Measurements from ENCODE around the gene TMEM222.

Gene TMEM222

DNA sequence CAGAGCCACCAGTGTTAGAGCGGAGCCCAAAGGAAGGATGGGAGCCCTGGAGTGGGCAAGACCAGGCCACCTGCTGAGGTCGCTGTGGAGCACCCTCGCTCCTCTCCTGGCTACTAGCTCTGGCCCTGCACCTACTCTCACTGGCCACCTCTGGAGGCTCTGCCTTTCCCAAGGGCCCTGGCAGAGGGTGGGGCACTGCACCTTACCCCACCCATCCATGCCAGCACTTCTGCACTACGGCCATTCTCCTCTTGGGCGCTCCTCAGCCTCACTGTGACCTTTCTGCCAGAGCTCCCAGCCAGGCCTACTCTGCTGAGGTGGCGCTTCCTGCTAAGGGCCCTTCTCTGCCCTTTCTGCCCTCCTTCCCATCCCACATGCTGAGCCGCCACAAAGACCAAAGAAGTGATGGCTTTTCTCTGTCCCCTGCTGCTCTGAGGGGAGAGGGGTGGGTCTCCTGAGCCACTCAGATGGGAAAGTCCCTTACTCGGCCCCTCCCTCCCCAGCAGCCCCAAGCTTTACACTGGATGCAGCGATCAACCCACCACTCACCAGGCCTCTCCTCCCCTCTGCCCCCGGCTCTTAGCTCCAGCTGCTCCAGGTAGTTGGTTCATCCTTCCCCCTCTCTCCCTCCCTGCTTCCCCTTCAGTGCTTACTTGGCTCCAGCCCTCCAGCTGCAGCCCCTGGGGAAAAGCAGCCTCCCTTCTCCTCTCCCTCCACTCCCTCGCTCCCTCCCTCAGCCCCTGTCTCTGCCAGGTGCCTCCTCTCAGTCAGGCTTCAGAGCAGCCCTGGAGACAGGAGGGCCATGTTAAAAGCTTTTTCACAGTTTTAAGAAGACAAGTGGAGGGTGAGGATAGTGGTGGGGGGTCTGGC, 14.8 kb upstream of the TMEM222 start:
- no peak for DNase-seq (ENCODE audit: low read depth)

DNA sequence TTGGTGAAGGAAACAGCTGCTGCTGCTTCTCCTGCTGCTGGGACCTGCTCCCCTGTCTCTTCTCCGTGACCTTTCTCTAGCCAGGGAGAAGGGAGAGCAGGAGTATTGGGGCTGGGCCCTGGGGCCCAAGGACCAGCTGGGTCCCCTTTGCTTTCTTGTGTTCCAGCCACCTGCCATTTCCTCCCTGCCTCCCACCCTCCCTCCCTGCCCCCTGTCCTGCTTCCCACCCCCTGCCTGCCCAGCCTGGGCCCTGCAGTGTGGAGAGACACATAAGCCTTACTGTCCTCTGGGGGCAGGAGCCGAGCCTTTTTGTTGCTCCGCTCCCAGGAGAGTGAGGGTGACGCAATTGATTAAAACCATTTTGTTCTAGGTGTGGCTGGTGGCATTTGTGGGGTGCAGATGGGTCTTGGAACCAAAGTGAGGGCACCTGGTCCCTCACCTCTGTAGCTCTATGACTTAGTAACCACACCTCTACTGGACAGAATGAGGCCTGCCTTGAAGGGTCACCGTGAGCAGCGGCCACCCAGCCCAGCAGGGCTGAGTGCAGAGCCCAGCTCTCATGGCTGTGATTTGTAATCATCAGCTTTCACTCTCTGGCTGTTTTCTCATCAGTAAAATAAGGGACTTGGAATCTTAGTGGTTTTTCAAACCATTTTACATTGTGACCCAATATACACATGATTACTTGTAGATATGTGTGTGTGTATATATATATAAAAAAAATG, 13.9 kb upstream of the TMEM222 start:
- no peak for DNase-seq (ENCODE audit: low read depth)

DNA sequence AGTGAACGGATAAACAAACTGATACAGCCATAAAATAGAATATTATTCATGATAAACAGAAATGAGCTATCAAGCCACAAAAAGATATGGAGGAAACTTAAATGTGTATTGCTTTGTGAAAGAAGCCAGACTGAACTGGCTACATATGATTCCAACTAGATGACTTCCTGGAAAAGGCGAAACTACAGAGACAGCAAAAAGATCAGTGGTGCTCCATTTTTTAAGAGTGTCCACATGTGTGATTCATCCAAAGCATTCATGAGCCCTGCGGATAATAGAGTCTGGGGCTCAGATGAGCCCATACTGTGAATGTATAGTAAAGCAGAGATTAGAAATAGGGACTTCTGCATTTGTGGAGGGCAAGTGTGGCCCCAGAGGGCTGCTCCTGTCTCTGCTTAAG, 7.8 kb upstream of the TMEM222 start:
- DNase-seq (ENCODE audit: low read depth): no peak

DNA sequence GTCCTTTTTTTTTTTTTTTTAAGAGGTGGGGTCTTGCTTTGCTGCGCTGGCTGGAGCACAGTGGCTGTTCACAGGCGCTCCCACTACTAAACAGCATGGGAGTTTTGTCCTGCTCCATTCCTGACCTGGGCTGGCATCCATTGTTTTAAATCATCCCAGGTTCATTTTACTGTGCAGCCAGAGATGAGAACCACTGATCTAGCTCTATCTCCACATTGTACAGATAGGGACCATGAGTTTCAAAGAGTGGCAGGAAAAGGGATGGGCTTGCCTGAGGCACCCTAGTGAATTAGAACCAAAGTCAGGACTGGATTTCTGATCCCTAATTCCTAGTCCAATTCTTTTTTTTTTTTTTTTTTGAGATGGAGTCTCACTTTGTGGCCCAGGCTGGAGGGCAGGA, 7.2 kb upstream of the TMEM222 start:
- no peak for DNase-seq (ENCODE audit: low read depth)

DNA sequence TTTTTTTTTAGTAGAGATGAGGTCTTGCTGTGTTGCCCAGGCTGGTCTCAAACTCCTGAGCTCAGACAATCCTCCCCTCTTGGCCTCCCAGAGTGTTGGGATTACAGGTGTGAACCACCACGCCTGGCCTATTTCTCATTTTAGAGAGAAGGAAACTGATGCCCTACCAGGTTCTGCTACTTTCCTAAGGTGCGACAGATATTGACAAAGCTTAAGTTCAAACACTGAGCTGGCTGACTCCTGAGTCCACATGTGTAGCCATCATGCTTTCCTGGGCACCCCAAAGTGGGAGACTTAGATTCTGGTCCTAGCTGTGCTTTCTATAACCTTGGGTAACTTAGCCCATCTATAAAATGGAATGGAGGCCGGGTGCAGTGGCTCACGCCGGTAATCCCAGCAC, 5.1 kb upstream of the TMEM222 start:
- no peak for DNase-seq (ENCODE audit: low read depth)

DNA sequence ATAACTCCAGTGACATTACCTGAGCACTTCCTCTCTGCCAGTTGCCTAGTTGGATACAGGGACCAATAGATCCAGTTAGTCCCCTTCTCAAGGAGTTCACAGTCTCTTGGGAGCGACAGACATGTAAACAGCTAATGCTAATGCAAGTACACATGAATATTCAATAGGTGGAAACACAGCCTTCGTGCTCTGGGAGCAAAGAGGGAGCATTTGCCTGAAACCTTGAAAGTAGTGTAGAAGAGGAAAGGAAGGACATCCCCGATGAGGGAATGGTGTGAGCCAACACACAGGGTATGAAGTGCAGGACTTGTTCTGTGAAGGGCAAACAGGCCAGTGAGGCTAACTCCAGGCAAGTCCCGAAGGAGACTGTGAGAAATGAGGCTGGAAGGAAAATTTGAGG, 3.8 kb upstream of the TMEM222 start:
- DNase-seq (ENCODE audit: low read depth): no peak

DNA sequence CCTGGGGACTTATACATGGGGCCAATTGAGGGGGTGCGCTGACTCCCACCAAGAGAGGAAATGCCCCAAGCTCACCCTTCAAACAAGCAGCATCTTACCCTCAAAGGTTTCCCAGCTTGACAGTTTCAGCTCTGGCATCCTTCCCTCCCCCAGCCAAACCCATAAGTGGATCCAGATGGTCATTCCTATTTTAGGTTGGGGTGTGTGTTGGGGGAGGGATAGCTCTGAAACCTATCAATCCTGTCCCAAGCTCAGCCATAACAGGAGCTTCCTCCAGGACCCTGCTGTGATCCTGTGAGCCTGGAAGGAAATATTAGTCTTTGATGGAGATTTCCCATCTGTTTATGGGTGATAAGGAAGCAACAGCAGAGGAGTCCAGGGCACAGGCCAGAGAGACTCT, 3.4 kb upstream of the TMEM222 start:
- DNase-seq (ENCODE audit: low read depth): no peak

DNA sequence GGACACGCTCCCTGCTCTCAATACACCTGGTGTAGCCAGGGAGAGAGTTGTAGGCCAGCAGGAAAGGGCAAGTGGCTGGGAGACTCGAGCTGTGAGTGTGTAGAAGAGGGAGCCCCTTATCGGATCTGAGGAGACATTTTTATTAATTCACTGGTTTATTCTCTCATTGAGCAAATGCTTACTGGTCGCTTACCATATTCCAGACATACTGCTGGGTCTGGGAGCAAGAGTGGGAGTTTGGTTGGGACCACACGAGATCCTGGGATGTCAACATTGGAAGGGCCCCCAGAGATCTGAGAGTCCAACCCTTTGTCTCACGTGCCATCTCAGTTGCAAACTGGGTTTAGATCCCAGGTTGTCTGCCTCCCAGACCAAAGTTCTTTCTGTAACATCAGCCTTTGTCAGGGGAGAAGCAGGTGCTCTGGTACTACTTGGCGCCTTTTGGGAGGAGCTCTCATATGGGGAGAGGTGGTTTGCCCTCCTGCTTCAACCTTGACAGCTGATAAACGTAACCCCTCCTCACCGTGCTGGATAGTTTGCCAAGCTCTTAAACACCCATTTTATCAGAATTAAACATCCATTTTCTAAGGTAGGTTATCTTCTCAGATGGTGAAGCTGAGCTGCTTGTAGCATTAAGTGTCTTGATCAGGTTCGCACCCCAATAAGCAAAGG, 742 bp downstream of the TMEM222 start:
- DNase-seq (ENCODE audit: low read depth): no peak

DNA sequence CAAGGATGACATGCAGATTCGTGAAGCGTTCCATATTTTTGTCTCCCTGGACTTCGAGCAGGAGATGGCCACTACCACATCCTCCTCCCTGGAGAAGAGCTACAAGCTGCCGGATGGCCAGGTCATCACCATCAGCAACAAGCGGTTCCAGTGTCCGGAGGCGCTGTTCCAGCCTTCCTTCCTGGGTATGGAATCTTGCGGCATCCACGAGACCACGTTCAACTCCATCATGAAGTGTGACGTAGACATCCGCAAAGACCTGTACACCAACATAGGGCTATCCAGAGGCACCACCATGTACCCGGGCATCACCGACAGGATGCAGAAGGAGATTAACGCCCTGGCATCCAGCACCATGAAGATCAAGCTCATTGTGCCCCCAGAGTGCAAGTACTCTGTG, 3.3 kb downstream of the TMEM222 start:
- no peak for DNase-seq (ENCODE audit: low read depth)

DNA sequence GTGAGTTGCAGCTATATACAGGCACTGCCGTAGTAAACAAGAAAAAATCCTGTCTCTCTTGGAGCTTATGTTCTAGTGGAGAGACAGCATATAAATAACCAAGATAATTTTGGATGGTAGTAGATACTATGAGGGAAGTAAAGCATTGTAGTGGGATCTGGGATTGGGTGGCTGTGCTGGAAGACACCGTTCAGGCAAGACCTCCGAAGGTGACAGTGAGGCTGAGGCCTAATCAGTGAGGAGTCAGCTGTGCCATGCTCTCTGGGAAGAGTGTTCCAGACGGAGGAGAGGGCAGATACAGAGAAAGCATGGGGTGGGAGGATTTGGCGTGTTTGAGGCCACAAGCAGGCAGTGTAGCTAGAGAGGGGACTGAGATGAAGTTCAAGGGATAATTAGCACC, 6.0 kb downstream of the TMEM222 start:
- DNase-seq (ENCODE audit: low read depth): no peak

DNA sequence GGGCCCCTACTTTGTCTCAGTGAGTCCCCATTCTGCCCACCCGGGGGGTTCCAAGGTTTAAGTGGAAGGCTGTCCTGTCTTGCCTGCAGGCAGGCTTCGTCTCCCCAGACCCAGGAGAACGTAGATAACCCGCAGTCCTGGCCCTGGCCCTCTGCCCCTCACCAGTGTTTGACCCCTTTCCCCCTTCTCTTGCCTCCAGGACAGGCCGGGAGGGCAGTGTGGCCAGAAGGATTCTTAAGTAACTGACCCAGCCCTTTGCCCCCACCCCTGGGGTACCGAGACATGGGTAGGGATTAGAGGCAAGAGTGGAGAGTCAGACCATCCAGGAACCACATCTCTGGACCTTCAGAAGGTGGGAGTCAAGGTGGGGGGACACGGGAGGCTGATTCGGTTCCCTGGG, 8.8 kb downstream of the TMEM222 start:
- no peak for DNase-seq (ENCODE audit: low read depth)

DNA sequence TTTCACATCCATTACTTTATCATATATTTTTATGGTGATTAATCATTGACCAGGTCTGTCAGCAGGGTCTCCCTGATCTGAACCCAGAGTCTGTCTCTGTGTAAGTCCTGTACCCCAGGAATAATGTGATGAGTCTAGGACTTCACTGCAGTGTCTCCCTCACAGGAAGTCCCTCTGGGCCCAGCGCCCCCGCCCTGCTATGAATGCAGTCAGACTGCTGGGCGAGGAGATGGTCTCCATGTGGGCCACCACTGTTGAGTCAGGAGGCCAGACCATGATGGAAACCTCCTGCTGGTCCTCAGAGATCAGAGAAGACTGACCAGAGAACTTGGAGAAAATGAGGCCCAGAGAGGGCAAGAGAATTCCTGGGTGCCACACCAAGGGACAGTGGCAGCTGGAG, 9.5 kb downstream of the TMEM222 start:
- DNase-seq (ENCODE audit: low read depth): no peak

DNA sequence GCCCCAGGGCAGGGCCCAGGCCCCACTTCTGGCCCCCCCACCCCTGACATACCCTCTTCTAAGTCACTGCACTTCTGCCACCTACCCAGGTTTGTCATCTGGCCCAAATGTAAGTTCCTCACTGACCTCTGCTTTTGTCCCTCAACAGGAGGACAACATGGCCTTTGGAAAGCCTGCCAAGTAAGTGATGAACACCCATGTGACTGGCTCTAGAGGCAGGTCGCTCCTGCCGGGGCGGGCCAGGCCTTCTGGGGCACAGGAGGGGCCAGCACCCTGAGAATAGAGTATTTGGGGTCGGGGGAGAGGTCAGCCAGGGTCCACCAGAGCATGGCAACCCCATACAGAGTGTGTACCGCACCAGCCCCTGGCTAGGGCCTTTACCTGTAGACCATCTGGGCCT, 10.0 kb downstream of the TMEM222 start:
- no peak for DNase-seq (ENCODE audit: low read depth)

DNA sequence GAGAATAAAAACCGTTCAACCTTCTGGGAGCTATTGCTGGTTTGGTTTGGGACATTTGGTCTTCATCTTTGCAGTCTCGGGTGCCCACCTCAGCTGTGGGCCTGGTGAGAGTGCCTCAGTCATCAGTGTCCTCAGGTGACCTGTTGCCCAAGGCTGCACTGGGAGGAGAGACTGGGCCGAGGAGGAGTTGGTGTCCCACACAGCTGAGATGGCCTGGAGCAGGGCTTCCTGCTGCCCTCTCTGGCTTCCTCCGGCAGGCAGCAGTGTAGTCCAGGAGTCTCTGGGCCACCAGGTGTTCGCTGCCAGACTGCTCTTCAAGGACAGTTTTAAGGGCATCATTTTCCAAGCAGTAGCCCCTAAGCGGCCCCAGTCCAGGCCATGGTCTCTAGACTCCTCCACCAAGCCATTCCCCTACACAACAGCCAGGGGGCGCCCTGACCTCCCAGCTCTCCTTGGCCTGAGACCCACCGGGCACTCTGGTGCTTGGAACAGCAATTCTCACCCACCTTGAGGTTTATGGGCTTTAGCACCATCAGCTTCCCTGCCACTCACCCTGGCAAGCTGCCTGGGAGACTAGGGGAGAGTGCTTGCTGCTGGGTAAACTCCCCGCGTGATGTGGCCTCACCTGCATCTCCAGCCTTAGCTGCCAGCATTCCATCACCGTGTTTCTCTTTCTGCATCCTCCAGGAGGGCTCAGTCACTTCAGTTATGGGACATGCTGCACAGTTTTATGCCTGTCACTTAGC, 10.7 kb downstream of the TMEM222 start:
- peak; percentile 34 for DNase-seq (ENCODE audit: low read depth)

DNA sequence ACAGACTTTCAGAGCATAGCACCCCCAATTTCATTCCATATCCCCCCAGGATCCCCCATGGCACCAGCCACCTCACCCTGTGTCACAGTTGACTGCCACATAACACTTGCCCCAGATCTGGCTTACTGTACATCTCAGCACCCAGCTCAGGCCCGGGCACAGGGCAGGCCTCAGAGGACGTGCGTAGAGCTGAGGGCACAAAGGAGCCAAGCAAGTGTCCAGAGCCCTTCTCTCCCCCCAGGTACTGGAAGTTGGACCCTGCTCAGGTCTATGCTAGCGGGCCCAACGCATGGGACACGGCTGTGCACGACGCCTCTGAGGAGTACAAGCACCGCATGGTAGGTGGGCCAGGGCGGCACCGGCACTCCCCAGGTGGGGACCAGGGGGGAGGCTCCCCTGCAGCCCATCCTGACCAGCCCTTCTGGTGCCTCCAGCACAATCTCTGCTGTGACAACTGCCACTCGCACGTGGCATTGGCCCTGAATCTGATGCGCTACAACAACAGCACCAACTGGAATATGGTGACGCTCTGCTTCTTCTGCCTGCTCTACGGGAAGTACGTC, 11.8 kb downstream of the TMEM222 start:
- DNase-seq (ENCODE audit: low read depth): no peak

DNA sequence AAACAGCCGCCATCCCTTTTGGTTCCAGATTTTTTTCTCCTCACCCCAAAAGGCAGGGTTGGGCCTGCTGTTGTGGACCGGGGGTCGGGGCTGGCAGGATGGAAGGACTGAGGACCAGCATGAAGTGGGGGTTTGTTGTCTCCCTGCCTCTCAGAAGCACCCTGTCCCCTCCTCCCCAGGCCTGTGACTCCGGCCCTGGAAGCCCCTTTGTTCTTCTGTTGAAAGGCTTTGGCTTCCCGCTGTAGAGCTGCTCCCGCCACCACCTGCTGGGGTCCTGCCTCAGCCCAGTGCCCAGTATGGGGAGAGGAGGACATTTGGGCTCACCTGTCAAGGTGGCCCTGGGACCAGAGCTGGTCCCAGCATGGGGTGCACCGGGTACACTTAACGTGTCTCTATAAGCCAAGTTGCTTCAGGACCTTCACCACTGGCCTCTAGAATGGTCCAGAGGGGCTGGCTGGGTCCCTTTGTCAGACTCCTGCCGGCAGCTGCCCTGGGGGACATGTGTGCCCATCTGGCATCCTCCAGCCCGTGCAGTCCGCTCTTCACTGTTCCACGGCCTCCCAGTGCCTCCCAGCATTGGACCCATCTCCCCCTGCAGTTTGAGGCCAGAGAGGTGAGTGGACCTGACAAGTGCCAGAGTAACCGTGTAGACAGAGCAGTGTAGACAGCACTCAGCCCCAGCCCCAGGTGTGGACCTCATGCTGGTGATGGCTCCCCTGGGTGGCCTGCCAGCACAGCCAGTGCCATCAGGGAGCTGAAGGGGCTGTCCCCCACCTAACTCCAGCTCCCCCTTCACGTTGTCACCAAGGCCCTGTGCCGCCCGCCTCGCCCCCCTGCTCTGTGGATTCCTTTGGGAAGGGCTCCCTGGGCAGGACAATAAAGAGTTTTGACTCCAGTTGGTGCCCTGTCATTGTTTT, 13.8 kb downstream of the TMEM222 start:
- no peak for DNase-seq (ENCODE audit: low read depth)

DNA sequence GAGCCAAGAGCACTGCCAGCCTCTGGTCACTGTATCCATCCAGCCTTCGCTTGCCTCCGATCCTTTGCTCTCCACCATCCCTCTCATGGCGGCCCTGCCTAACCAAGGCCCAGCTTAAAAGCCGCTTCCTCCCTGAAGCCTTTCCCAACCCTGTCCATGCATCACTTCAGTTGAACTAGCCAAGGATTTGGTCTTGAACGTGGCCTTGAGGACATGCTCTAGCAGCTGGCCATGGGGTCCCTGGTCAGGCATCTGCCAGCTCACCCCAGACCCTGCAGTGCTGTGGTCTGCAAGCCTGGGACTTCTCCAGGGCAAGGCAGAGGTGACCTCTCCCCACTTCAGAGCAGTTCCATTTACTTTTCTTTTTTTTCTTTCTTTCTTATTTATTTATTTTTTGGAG, 14.8 kb downstream of the TMEM222 start:
- no peak for DNase-seq (ENCODE audit: low read depth)

DNA sequence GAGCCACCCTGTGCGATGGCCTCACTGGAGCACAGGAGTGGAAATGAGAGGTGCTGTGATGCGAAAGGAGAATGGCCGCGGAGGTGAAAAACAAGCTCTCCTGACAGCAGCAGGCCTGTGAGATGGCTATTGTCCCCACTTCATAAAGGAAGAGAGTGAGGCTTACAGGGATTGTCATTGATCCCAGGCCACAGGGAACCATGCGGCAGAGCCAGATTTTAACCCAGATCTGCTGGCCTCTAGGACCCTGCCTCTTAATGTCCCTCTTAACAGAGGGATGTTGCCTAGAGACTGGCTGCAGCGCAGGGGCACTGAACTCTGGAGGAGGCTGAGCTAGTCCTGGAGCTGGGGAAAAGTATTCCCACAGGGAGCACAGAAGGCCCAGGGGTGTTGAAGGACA, 16.8 kb downstream of the TMEM222 start:
- no peak for DNase-seq (ENCODE audit: low read depth)

DNA sequence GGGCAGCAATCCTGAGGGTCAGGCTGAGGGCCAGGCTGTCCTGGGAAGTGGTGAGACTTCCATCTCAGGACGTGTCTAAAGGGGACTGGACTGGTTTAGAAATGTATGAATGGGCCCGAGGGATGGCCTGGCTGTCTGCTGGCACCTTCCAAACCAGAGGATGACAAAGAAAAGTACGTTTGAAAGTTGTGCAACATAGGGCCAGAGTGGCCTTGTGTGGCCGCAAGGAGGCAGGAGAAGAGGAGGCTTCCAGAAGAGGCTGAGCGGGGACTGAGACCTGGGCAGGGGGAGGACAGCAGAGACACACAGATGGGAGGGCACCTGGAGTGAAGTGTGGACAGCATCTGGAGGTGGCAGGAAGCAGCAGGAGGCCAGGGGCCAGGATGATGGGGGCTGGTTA, 17.2 kb downstream of the TMEM222 start:
- no peak for DNase-seq (ENCODE audit: low read depth)

DNA sequence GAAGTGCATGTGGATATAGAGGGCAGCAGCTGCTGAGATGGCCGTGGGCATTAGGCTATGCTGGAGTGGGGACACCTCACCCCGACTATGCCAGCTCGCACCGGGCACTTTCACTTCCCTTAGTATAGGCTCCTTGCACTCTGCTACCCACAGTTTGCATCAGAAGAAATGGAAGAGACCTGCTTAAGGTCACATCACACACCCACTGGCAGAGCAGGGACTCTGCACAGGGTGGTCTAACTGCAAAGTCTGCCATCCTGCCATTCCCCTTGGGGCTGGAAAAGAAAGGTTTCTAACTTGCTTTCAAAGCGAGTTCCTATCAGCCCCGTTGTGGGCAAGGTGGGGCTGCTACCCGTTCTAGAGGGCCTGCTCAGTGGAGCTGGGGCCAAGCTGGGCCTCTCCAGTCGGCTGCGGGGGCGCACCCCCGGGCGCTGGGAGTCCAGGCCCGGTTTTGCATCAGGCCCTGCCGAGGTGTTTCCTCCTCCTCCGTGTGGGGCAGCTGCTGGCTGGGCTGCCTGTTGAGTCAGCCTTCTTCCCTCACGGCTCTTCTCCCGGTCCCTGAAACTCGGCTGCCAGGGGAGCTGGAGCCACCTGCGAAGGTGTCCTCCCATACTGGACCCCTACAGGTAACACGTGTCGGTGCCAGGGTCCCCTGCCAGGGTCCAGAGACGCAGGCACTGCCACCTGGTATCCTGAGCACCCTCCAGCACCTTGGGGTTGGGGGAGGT, 19.7 kb downstream of the TMEM222 start, which contains the start of gene SYTL1:
Gene SYTL1 (plus strand): TSS at position 498 of the 728 bp plus-strand sequence. CDS start 3,313 bp downstream, outside the sequence.
- peak; percentile 45 for DNase-seq (ENCODE audit: low read depth)

Data from T follicular helper cell (primary cell).